HG02678 (cell line): ENCODE data around the gene ANKLE2.

Source experiments
- ATAC-seq: cut with Tn5 transposase; IDR thresholded peaks from one replicate; pipeline ENCODE4 v1.9.1; 2021; ENCODE audit warnings: mild to moderate bottlenecking, moderate library complexity; ENCODE audit not compliant: unreplicated experiment

ANKLE2 gene

GRCh38 chr12:132720606-132721345 is 40.9 kb downstream of the ANKLE2 start:
- no peak for ATAC-seq

GRCh38 chr12:132719954-132720324 is 41.7 kb downstream of the ANKLE2 start:
- ATAC-seq, result no peak

- no peak for ATAC-seq
Measured at GRCh38 chr12:132719141-132719953, 42.3 kb downstream of the ANKLE2 start.

GRCh38 chr12:132718644-132719043 is 43.0 kb downstream of the ANKLE2 start:
- ATAC-seq, result no peak

GRCh38 chr12:132717531-132718387 is 43.9 kb downstream of the ANKLE2 start:
- ATAC-seq, result no peak

GRCh38 chr12:132717011-132717410 is 44.6 kb downstream of the ANKLE2 start:
- ATAC-seq, result no peak

- ATAC-seq, result no peak
Measured at GRCh38 chr12:132716356-132716755, 45.3 kb downstream of the ANKLE2 start.

GRCh38 chr12:132715874-132716273 is 45.8 kb downstream of the ANKLE2 start:
- ATAC-seq, result no peak

- no peak for ATAC-seq
Measured at GRCh38 chr12:132713123-132713522, 48.5 kb downstream of the ANKLE2 start.

- peak; percentile 17 for ATAC-seq
Measured at GRCh38 chr12:132711080-132711843, 50.4 kb downstream of the ANKLE2 start.

- ATAC-seq, result peak; percentile 90
Measured at GRCh38 chr12:132710405-132711079, 51.1 kb downstream of the ANKLE2 start, which contains the start of gene PGAM5. PGAM5 (plus strand) TSS chr12:132710842; CDS start chr12:132710877, 35 bp downstream.

GRCh38 chr12:132710043-132710404 is 51.6 kb downstream of the ANKLE2 start:
- ATAC-seq, result peak; percentile 27

GRCh38 chr12:132708150-132708549 is 53.5 kb downstream of the ANKLE2 start:
- ATAC-seq, result no peak

GRCh38 chr12:132707241-132707640 is 54.4 kb downstream of the ANKLE2 start:
- ATAC-seq, result no peak

GRCh38 chr12:132703641-132704040 is 58.0 kb downstream of the ANKLE2 start:
- no peak for ATAC-seq

- ATAC-seq, result no peak
Measured at GRCh38 chr12:132702640-132703039, 59.0 kb downstream of the ANKLE2 start.

- no peak for ATAC-seq
Measured at GRCh38 chr12:132700212-132700822, 61.3 kb downstream of the ANKLE2 start.

GRCh38 chr12:132698341-132698740 is 63.3 kb downstream of the ANKLE2 start:
- ATAC-seq, result no peak

GRCh38 chr12:132695431-132695830 is 66.2 kb downstream of the ANKLE2 start:
- ATAC-seq, result no peak
